Endothelial cell of umbilical vein (primary cell): ENCODE results near the gene KIF1B. TPM values are rescaled to one million over a fixed set of nuclear protein-coding genes. Genes with fewer than 3 reads are reported as not detected.

ENCODE experiments used
- BruUV-seq: library from RNA; stranded (reverse); fragments of 400-500 nt; replicated peaks from 2 replicates; lab custom pipeline; 2021; lab: Mats Ljungman, UMichigan
- CTCF ChIA-PET: fragments of 300-600, 350-600 bp; sonication (Branson Sonifier 250); formaldehyde crosslinking; loops from one replicate; lab custom pipeline; 2021; ENCODE audit warnings: antibody characterized with exemption, inconsistent platforms; lab: Charles Lee
- POLR2A ChIA-PET: fragments of 300-600, 350-600 bp; sonication (Branson Sonifier 250); formaldehyde crosslinking; loops from one replicate; lab custom pipeline; 2021; ENCODE audit warnings: antibody characterized with exemption, inconsistent platforms; lab: Charles Lee
- DNase-seq: peaks from one replicate; pipeline ENCODE4 v3.0.0-alpha.2; 2011; ENCODE audit warnings: low read depth, low spot score
- FAIRE-seq: peaks from 2 replicates; lab custom pipeline; 2011; peaks lifted over from hg19 to GRCh38; lab: Jason Lieb, UNC
- H2AFZ ChIP-seq: 2 replicates; pipeline ENCODE4 v1.6.0; 2012; ENCODE audit warnings: low read depth, low read length, control low read depth, inconsistent platforms
- H3K27ac ChIP-seq: 2 replicates; pipeline ENCODE4 v1.5.1; 2011; ENCODE audit warnings: low read depth, mild to moderate bottlenecking, control low read depth, low read length, moderate library complexity; ENCODE audit not compliant: insufficient read depth
- H3K27me3 ChIP-seq, 2 experiments: 2 replicates each; pipeline versions ENCODE4 v1.6.0 to v1.6.1; 2011; ENCODE audit warnings: low read length in 2 of 2, mixed read lengths in 1 of 2; ENCODE audit not compliant: control insufficient read depth in 2 of 2, insufficient read depth in 2 of 2
- H3K36me3 ChIP-seq, 2 experiments: 2 replicates in 1 of 2; 3 replicates in 1 of 2; pipeline ENCODE4 v1.5.1; 2011; ENCODE audit warnings: low read length in 2 of 2, mild to moderate bottlenecking in 1 of 2, moderate library complexity in 1 of 2; ENCODE audit not compliant: control insufficient read depth in 2 of 2, insufficient read depth in 2 of 2; ENCODE audit errors: extremely low read depth in 1 of 2
- H3K4me1 ChIP-seq: 3 replicates; pipeline ENCODE4 v1.5.1; 2011; ENCODE audit warnings: mild to moderate bottlenecking, low read length; ENCODE audit not compliant: control insufficient read depth, insufficient read depth; ENCODE audit errors: extremely low read depth
- H3K4me2 ChIP-seq: 2 replicates; pipeline ENCODE4 v1.6.1; 2011; ENCODE audit warnings: low read length, control low read depth, mixed read lengths; ENCODE audit not compliant: insufficient read depth
- H3K4me3 ChIP-seq, 3 experiments: fragments of 200-600 bp in 1 of 3; sonication (generic), shearing (Covaris generic) in 1 of 3; replicated peaks in 1 of 3; 2 replicates each; pipeline ENCODE4 v1.5.1; 2011 to 2016; ENCODE audit warnings: control low read depth in 3 of 3, low read length in 3 of 3, mild to moderate bottlenecking in 2 of 3, inconsistent platforms in 1 of 3, low read depth in 1 of 3, moderate library complexity in 1 of 3; ENCODE audit not compliant: insufficient read depth in 1 of 3
- H3K79me2 ChIP-seq: 2 replicates; pipeline ENCODE4 v1.6.0; 2012; ENCODE audit warnings: low read length, inconsistent platforms; ENCODE audit not compliant: control insufficient read depth, insufficient read depth
- H3K9ac ChIP-seq: replicated peaks from 2 replicates; pipeline ENCODE3; 2011; ENCODE audit warnings: low read length, control low read depth; ENCODE audit not compliant: insufficient read depth; ENCODE audit errors: extremely low read depth
- H3K9me1 ChIP-seq: replicated peaks from 3 replicates; pipeline ENCODE4 v1.6.0; 2011; ENCODE audit warnings: mild to moderate bottlenecking, low read length; ENCODE audit not compliant: control insufficient read depth, insufficient read depth; ENCODE audit errors: extremely low read depth
- H3K9me3 ChIP-seq: replicated peaks from 2 replicates; pipeline ENCODE4 v1.5.1; 2012; ENCODE audit warnings: low read length, inconsistent platforms; ENCODE audit not compliant: control insufficient read depth, insufficient read depth
- H4K20me1 ChIP-seq: replicated peaks from 2 replicates; pipeline ENCODE3; 2011; ENCODE audit warnings: mild to moderate bottlenecking, low read length; ENCODE audit not compliant: control insufficient read depth, insufficient read depth; ENCODE audit errors: extremely low read depth
- CTCF ChIP-seq, 2 donors: IDR thresholded peaks; 1 replicate in 1 of 2; 2 replicates in 1 of 2; pipeline ENCODE4 v1.5.1; 2011; ENCODE audit warnings: low read length in 2 of 2, mild to moderate bottlenecking in 2 of 2, moderate library complexity in 2 of 2, control low read depth in 1 of 2, inconsistent platforms in 1 of 2, low read depth in 1 of 2; ENCODE audit not compliant: insufficient read depth in 1 of 2; ENCODE audit errors: extremely low read depth in 1 of 2
- EZH2 ChIP-seq: IDR thresholded peaks from 2 replicates; pipeline ENCODE4 v1.6.1; 2012; ENCODE audit warnings: borderline replicate concordance, low read depth, mild to moderate bottlenecking, moderate library complexity, low read length, inconsistent platforms; ENCODE audit not compliant: severe bottlenecking
- FOS ChIP-seq: IDR thresholded peaks from 2 replicates; pipeline ENCODE4 v1.6.1; 2011; ENCODE audit warnings: mild to moderate bottlenecking, low read length, moderate library complexity, borderline replicate concordance; ENCODE audit not compliant: insufficient read depth
- GATA2 ChIP-seq: IDR thresholded peaks from 2 replicates; pipeline ENCODE4 v1.7.0; 2011; ENCODE audit warnings: low read depth, mild to moderate bottlenecking, moderate library complexity, mixed read lengths, low read length; ENCODE audit not compliant: insufficient read length, insufficient read depth
- JUN ChIP-seq: IDR thresholded peaks from 2 replicates; pipeline ENCODE4 v1.6.1; 2011; ENCODE audit warnings: borderline replicate concordance, low read depth; ENCODE audit not compliant: insufficient read length, insufficient read depth
- MYC ChIP-seq: IDR thresholded peaks from one replicate; pipeline ENCODE4 v1.6.1; 2011; ENCODE audit warnings: mild to moderate bottlenecking, low read depth, low read length
- POLR2A ChIP-seq: IDR thresholded peaks from 2 replicates; pipeline ENCODE4 v1.6.1; 2012; ENCODE audit warnings: low read depth, mild to moderate bottlenecking, control low read depth, low read length
- POLR2AphosphoS5 ChIP-seq: IDR thresholded peaks from 2 replicates; pipeline ENCODE4 v1.6.1; 2012; ENCODE audit warnings: low read depth, mild to moderate bottlenecking, control low read depth, low read length, moderate library complexity; ENCODE audit not compliant: insufficient read depth
- dilution Hi-C: fragments of 300-500 bp; cut with MboI; formaldehyde crosslinking; loops from one replicate; pipeline ENCODE4 v1.15.0; 2019; ENCODE audit warnings: low sequenced_read_pairs; ENCODE audit not compliant: extremely low pct_ligation_motif_present
- intact Hi-C: fragments of 100-400 bp; cut with micrococcal nuclease; formaldehyde crosslinking; loops from one replicate; pipeline ENCODE4 v1.10.0; 2022
- polyA plus RNA-seq, 4 experiments: library from polyadenylated mRNA; depleted of rRNA in 3 of 4; stranded (reverse) in 3 of 4; unstranded in 1 of 4; fragments of >200 nt; gene quantifications; 2 replicates each; pipeline versions ENCODE4 v1.2.1 to v1.2.3, GENCODE V29; 2011 to 2012; ENCODE audit warnings: missing spikeins in 1 of 4
- total RNA-seq: library from RNA; stranded (reverse); gene quantifications from 2 replicates; pipeline ENCODE4 v1.2.3, GENCODE V29; 2021
- TF ChIP-seq, protein P1 (sequence below): IDR thresholded peaks from 2 replicates; pipeline ENCODE4 v1.6.1; 2011; ENCODE audit not compliant: insufficient read depth, insufficient read length

Gene KIF1B
- total and polyA plus RNA-seq, 2 donors (not counting 3 experiments of a cell fraction or from before 2014, with no cell fraction given) = 14.8 to 58.6 TPM

- H3K27ac ChIP-seq = no peak overlapping the region
- no peak overlapping the region for H3K9ac ChIP-seq
- FAIRE-seq (no peak), DNase-seq (no peak)
- no peak overlapping the region for H2AFZ ChIP-seq
- ChIA-PET CTCF (interaction anchor here (1.1 kb wide), 2 partner anchors 58 to 72 kb away, joined by 3 to 6 read pairs; partner anchors contain the start of gene KIF1B), POLR2A (interaction anchor here (0.6 kb wide), 1 partner anchor 19 kb away, joined by 3 read pairs; no protein-coding TSS in a partner anchor)
- TF ChIP-seq GATA2 (no peak), CTCF (IDR thresholded peaks at IDR 0.05; ENCODE audit: extremely low read depth in 1 of 2, insufficient read depth in 1 of 2, low read depth in 1 of 2, low read length in 2 of 2) (no peak), POLR2AphosphoS5 (no peak), MYC (no peak), EZH2 (no peak), JUN (no peak), POLR2A (no peak), FOS (no peak)
- TF ChIP-seq, protein P1, sequence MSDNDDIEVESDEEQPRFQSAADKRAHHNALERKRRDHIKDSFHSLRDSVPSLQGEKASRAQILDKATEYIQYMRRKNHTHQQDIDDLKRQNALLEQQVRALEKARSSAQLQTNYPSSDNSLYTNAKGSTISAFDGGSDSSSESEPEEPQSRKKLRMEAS = no peak
- H3K4me1 ChIP-seq = no peaks in the 10 kb centered on the region
- H3K4me3 ChIP-seq = no peak overlapping the region
- no peaks in the 10 kb centered on the region for H3K79me2 ChIP-seq
- H3K27me3 ChIP-seq = no peaks in the 10 kb centered on the region
- peaks cover 4 to 7% of the 10 kb centered on the region in 2 experiments for H3K36me3 ChIP-seq
- BruUV-seq = no TSS peak
- dilution Hi-C loops (no loop called here), intact Hi-C loops (no loop called here)
- H4K20me1 ChIP-seq = peaks cover 2% of the 10 kb centered on the region
- no peak overlapping the region for H3K4me2 ChIP-seq
- H3K9me1 ChIP-seq = no peaks in the 10 kb centered on the region
- no peaks in the 10 kb centered on the region for H3K9me3 ChIP-seq
These were observed 57.6 kb downstream of the KIF1B start for GRCh38 chr1:10267921-10268320.
